ENCODE data around the gene RNF220.

Gene RNF220

GRCh38 chr1:44476891-44477290 is 71.8 kb downstream of the RNF220 start:
- Histone ChIP-seq H3K4me1 (ENCODE audit: insufficient read depth, low read length, poor library complexity, severe bottlenecking) (peaks cover 38% of the 10 kb centered on the region), H3K27me3 (ENCODE audit: insufficient read depth, low read length, poor library complexity, severe bottlenecking) (no peaks in the 10 kb centered on the region), H3F3A (ENCODE audit: low read depth) (peaks cover 13% of the 10 kb centered on the region; the same call in 1 of the 2 replicates), H3K4me3 (ENCODE audit: low read length, poor library complexity, severe bottlenecking) (no peak overlapping the region), H4K20me1 (ENCODE audit: insufficient read depth, low read length, poor library complexity, severe bottlenecking) (no peaks in the 10 kb centered on the region), H3K9me3 (ENCODE audit: insufficient read depth, low read depth, low read length) (no peaks in the 10 kb centered on the region), H3K9ac (ENCODE audit: low read depth, low read length, poor library complexity, severe bottlenecking) (peak overlapping the region; percentile 41), H3K36me3 (ENCODE audit: insufficient read depth, low read length) (no peaks in the 10 kb centered on the region), H3K4me2 (ENCODE audit: low read depth, low read length, poor library complexity, severe bottlenecking) (no peak overlapping the region), H3K9me2 (replicated peaks; ENCODE audit: low read depth, low read length) (no peaks in the 10 kb centered on the region), H3K79me2 (ENCODE audit: insufficient read depth, low read length) (peaks cover 7% of the 10 kb centered on the region), H2AFZ (ENCODE audit: low read length) (no peak overlapping the region)
- TF ChIP-seq CTCF (conservative IDR thresholded peaks at IDR 0.05; ENCODE audit: low read length) = no peak
- no peak for TF ChIP-seq EZH2phosphoT487 (IDR thresholded peaks at IDR 0.05; ENCODE audit: borderline replicate concordance)

GRCh38 chr1:44481701-44482100 is 76.6 kb downstream of the RNF220 start:
- H3K9me3 ChIP-seq (ENCODE audit: insufficient read depth, low read depth, low read length) = no peaks in the 10 kb centered on the region
- H3F3A ChIP-seq (ENCODE audit: low read depth) = peaks cover 5% of the 10 kb centered on the region; the same call in 1 of the 2 replicates
- TF ChIP-seq EZH2phosphoT487 (IDR thresholded peaks at IDR 0.05; ENCODE audit: borderline replicate concordance) (no peak), CTCF (conservative IDR thresholded peaks at IDR 0.05; ENCODE audit: low read length) (no peak)

GRCh38 chr1:44483089-44483874 is 78.2 kb downstream of the RNF220 start:
- H4K20me1 ChIP-seq (ENCODE audit: insufficient read depth, low read length, poor library complexity, severe bottlenecking) = no peaks in the 10 kb centered on the region
- peaks cover 51% of the 10 kb centered on the region for H3K4me1 ChIP-seq (ENCODE audit: insufficient read depth, low read length, poor library complexity, severe bottlenecking)
- peak overlapping the region; percentile 15 for H3K9ac ChIP-seq (ENCODE audit: low read depth, low read length, poor library complexity, severe bottlenecking)
- no peaks in the 10 kb centered on the region for H3K27me3 ChIP-seq (ENCODE audit: insufficient read depth, low read length, poor library complexity, severe bottlenecking)
- no peaks in the 10 kb centered on the region for H3K9me2 ChIP-seq (replicated peaks; ENCODE audit: low read depth, low read length)
- no peak overlapping the region for H3K4me3 ChIP-seq (ENCODE audit: low read length, poor library complexity, severe bottlenecking)
- H3K36me3 ChIP-seq (ENCODE audit: insufficient read depth, low read length) = no peaks in the 10 kb centered on the region
- peaks cover 5% of the 10 kb centered on the region; the same call in 1 of the 2 replicates for H3F3A ChIP-seq (ENCODE audit: low read depth)
- TF ChIP-seq EZH2phosphoT487 (IDR thresholded peaks at IDR 0.05; ENCODE audit: borderline replicate concordance) = no peak
- no peak for TF ChIP-seq CTCF (conservative IDR thresholded peaks at IDR 0.05; ENCODE audit: low read length)
- H3K79me2 ChIP-seq (ENCODE audit: insufficient read depth, low read length) = peaks cover 32% of the 10 kb centered on the region
- H3K9me3 ChIP-seq (ENCODE audit: insufficient read depth, low read depth, low read length) = no peaks in the 10 kb centered on the region
- H3K4me2 ChIP-seq (ENCODE audit: low read depth, low read length, poor library complexity, severe bottlenecking) = no peak overlapping the region
- no peak overlapping the region for H2AFZ ChIP-seq (ENCODE audit: low read length)

More at GRCh38 chr1:44481701-44482100, 76.6 kb downstream of the RNF220 start:
- peak overlapping the region; percentile 25 for H3K9ac ChIP-seq (ENCODE audit: low read depth, low read length, poor library complexity, severe bottlenecking)
- peaks cover 32% of the 10 kb centered on the region for H3K79me2 ChIP-seq (ENCODE audit: insufficient read depth, low read length)
- H3K9me2 ChIP-seq (replicated peaks; ENCODE audit: low read depth, low read length) = no peaks in the 10 kb centered on the region
- H3K4me1 ChIP-seq (ENCODE audit: insufficient read depth, low read length, poor library complexity, severe bottlenecking) = peaks cover 53% of the 10 kb centered on the region
- H3K4me3 ChIP-seq (ENCODE audit: low read length, poor library complexity, severe bottlenecking) = no peak overlapping the region
- no peaks in the 10 kb centered on the region for H3K27me3 ChIP-seq (ENCODE audit: insufficient read depth, low read length, poor library complexity, severe bottlenecking)
- no peak overlapping the region for H2AFZ ChIP-seq (ENCODE audit: low read length)
- H3K4me2 ChIP-seq (ENCODE audit: low read depth, low read length, poor library complexity, severe bottlenecking) = no peak overlapping the region
- no peaks in the 10 kb centered on the region for H3K36me3 ChIP-seq (ENCODE audit: insufficient read depth, low read length)
- H4K20me1 ChIP-seq (ENCODE audit: insufficient read depth, low read length, poor library complexity, severe bottlenecking) = no peaks in the 10 kb centered on the region
